Measurements from ENCODE around the gene DIPK1A.

DIPK1A gene

DNA sequence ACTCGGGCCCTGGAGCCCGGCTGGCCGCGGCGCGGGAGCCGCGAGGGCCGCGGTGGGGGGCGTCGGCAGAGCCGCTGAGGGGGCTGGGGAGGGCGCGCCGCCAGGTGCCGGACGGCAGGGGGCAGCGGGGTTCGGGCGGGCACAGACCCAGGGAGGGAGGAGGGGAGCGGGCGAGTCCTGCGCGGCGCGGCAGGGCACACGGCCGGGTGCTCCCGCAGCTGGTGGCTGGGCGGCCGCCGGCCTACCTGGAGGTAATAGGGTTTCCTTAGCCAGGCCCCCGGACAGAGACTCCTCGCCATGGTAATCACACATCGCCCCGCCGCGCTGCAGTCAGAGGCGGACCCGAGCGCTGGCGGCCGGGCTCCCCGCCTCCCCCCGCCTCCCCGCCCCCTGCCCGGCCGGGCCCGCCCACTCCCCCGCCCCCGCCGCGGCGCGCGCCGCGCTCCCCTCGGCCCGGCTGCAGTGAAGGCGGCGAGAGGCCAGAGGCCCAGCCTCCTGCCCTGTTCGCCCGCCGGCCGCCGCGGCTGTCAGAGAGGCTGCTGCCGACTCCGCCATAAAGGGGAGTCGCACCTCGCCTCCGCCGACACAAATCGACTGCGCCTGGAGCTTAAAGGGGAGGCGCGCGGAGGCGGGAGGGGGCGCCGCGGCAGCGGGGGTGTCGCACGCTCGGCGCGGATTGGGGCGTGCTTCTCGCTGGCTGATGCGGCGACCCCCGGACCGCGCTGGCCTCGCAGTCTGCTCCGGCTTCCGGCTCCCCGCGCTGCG lies at the start of gene DIPK1A:
Gene DIPK1A (minus strand): TSS at position 332 of the 765 bp plus-strand sequence. CDS start 33 bp downstream, at position 299.
- peak; percentile 94 for DNase-seq

DNA sequence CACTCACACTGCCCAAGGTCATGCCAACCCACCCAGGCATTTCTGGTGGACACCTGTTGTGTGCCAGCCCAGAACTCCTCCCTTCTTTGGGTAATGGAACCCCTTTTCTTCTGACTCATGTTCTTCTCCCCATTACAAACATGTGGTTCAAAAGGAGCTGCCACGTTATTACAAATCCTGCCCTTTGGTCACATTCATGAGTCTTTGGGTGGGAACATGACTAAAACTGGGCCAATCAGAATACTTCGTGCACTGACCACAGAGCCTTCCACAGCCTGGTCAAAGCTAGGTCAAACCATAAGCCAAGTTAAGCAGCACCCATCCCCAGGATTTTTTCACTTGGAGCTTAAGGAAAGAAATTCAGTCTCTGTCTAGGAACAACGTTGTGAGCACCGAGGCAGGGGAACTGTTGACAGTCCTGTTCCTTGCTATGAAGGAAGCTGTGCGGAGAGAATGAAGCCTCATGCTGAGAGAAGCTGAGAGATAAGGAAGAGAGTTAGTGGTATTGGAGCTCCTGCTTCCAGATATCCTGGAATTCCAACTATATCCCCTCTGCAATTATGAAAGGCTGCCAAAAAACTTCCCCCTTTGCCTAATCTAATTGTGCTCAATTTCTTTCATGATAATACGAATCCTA lies 46.8 kb upstream of the DIPK1A start:
- no peak for DNase-seq

DNA sequence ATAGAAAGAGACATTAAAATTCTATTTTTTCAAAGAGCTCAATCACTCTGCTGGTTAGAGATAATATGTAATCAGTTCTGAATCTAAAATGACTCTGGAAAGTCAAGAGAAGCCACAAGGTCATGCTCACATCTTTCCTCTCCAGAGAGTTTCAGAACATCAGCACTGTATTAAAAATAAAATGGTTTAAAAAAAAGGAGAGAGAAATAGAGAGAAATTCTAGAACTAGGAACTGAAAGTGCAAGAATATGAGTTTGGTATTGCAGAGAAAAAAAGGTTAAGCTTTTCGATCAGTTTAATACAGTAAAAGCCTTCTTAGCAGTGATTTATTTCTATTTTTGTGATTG lies 44.0 kb upstream of the DIPK1A start:
- DNase-seq = no peak

DNA sequence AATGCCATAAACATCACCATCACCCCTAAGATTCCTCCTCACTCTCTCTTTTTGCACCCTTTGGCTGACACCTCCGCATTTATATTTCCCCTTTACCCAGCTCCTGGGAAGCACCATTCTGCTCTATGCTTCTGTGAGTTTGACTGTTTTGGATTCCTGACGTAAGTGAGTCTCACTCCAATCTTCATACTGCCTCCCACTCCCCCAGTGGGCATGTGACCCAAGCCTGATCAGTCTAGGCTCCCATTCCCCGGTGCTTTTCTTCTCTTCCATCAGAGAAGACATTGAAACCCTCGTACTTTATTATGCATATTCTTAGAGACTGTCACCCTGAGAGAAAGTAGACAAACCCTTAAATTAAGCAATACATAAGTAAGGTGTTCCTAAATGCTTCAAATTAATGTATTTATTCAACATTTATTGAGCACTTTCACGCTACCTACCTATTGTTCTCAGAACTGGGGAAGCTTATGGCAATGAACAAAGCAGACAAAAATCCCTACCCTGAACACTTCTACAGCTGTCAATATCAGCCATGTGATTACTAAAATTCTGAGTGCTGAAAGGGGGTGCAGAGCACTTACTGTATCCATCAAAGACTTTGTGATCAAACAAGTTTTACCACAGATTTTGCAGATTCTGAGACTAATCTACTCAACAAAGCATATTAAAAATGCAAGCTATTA lies 43.4 kb upstream of the DIPK1A start:
- DNase-seq = no peak

DNA sequence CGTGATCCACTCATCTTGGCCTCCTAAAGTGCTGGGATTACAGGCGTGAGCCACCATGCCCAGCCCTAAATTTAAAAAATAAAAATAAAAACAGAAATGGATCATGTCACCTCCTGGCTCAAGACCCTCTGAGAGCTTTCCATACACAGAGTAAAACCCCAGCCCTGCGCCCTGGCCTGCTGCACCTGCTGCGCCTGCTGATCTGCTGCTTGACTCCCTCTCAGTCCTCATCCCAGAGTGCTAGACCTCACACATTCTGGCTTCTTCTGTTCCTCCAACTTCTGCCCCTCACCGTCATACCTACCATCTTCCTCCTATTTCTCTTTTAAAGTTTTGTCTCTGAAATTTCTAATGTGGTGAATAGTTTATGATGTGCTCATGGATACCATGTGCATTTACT lies 42.7 kb upstream of the DIPK1A start:
- DNase-seq = no peak

DNA sequence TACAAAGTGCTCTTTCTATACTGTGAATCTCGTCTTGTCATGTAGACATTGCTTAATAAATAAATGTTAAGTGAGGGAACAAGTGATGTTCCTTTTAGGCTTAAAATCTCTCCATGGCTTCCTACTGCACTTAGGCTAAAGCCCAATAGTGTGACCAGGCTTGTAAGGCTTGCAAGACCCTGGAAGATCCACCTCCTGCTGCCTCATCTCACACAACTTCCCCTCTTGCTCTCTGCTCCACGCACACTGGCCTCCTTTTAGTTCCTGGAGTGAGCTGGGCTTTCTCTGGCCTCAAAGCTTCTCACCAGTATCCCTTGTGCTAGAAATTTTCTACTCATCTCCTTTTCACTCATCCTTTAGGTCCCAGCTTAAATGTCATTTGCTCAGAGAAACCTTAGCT lies 41.5 kb upstream of the DIPK1A start:
- no peak for DNase-seq

DNA sequence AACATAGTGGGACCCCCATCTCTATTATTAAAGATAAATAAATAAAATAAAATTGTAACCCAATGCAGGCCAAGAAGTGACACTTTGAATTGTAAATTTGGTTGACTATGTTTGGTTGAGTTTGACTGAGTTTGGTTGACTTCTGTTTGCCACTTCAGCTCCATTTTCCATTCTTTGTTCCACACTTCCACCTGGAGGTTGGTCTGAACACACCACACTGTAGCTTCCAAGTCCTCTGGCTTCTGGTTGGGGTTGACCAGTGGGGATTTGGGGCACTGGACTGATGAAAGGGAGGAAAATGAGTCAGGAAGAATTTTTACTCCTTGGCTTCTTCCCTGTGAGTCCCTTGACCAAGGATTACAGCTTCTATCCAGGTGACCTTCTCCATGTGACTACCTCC lies 40.6 kb upstream of the DIPK1A start:
- DNase-seq = no peak

DNA sequence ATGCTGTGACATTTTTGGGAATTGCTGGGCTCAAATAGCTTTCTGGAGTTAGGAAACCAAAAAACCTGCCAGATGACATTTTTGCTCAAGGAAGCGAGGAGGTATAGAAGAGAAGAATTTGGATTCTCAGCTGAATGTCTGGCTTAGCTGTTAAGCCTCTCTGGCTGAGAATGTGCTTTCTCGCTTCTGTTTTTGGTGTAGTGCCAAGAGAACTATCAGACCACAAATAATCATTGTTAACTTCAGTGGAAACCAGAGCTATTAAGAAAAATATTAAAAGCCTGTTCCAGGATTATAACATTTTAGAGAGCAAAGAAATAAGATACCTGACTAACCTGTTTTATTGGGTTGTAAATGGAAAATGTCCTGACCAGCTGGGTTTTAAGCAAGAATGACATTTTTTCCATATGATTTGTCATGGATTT lies 39.5 kb upstream of the DIPK1A start:
- DNase-seq = no peak

DNA sequence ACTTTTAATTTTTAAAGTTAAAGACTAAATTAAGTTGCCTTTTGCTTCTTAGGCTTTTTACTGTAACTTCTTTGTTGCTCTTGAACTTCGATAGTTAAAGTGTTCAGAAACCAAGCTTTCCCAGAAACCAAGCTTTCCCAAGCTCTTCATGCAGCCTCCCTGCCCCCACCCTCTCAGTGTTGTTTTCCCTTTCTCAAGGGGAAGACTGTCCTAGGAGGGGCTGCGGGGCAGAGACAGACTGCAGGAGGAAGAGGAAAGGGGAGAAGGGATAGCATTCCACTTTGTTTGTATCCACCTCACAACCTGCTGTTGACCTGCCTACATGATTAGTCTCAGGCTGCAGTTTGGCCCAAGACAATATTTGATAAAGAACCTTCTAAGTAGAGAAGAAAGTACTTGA lies 39.0 kb upstream of the DIPK1A start:
- DNase-seq = no peak

DNA sequence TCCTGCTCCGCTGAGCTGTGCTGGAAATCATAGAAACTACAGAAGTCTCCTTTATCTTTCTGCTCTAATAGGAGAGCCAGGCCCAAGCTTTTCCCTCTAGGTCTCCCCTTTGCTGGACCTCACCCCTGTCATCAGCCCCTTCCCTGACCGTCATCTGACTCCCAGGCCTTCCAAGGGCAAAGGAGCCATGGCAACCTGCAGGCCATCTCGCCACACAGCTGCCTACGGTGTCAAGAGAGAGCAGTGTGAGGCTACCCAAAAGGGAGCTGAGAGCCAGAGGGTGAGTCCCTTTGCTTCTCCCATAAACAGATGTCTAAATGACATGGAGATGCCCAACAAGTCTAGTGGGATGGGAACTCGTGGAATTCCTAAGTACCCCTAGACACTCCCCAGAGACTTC lies 37.6 kb upstream of the DIPK1A start:
- no peak for DNase-seq

DNA sequence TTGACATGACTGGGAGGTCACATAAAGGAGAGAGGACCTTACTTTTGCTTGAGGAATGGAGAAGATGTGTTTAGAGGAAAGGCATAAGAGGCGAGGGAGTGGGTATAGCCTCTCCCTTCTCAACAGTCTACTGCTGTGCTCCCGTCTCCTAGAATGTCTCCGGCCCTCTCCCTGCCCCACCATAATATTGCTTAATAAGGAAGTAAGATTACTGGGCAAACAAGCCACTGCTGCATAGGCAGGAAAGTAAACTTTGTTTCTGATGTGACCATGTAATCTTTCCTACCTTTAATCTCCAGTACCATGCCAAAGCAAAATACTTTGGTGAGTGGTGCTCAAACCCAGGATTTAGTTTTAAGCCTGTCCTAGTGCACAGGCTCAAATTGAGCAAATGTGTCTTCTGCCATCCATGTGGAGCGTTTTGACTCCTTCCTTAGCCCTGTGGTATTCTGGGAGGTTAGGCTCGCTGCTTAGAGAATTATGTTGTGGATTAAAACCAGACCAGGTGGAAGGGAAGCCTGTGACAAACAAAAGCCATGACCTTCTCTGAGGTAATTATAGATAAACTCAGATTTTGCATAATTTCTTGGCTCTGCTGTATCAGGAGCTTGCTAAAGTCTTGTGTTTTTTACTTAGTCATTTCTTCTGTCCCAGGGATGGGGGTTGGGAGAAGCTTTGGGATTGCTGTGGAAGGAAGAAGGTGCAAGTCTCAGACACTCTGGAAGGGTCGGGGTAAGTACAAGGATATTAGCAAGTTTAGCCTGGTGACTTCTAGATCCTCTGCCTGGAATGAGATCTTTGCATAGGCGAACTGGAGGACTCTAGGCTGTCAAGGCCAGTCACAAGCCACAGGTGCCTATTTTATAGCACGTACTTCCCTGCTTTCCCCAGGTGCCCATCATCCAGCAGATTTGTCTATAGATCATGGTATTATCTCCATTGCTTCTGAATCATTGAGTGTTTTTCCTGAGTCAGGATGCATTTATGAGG lies 34.5 kb upstream of the DIPK1A start:
- DNase-seq = no peak

DNA sequence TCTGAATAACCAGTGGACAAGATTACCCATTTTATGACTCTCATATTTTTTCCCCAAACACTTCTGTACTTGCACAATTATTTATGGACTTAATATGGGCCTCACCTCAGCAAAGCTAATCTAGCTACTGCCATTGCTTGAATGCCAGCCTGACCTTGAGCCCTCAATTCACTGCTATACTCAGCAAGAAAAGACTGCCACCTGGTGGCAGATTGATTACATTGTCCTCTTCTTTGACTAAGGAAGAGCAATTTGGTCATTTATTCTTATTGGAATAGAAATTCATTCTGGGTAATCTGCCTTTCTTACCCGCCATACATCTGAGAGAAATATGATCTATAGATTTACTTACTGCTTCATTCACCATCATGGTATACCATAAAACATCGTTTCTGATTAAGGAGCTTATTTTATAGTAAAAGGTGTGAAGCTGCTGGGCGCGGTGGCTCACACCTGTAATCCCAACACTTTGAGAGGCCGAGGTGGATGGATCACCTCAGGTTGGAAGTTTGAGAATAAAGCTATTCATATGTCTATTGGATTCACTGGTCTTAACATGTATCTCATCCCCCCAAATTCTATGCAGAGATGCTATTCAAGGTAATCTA lies 32.9 kb upstream of the DIPK1A start:
- peak; percentile 81 for DNase-seq

DNA sequence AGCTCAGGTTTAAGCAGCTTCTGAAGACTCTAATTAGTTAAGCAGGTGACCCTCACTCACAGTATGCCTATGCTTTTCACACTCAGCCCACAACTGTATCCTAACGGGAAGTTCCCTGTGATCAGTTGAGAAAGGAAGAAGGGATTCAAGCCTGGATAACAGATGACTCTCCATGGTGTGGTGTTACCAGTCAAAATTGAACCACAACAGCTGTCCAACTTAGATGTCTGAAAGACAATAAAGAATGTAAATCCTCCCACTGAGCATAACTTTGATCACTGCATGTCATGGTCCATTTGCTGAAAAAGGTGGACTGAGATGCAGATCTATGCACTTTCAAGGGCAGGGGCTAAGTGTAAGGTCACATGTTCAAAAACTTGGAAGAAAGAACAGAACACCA lies 32.3 kb upstream of the DIPK1A start:
- DNase-seq = no peak

DNA sequence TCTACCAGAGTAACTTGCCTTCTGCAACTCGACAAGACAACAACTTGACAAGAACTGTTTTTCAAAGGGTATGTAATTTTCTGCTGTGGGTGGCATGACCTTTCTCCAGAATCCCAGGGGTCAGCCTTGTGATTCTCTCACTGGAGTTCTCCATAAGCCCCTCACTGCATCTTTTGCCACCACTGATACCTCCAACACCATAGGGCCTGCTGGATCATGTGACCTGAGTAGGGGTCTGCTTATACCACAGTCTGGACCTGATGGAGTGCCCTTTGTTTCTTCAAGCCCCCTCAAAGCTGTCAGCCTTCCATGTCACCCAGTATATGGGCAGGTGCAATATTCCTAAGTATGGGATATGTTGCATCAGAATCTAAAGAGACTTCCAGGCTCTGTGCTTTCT lies 31.6 kb upstream of the DIPK1A start:
- no peak for DNase-seq

DNA sequence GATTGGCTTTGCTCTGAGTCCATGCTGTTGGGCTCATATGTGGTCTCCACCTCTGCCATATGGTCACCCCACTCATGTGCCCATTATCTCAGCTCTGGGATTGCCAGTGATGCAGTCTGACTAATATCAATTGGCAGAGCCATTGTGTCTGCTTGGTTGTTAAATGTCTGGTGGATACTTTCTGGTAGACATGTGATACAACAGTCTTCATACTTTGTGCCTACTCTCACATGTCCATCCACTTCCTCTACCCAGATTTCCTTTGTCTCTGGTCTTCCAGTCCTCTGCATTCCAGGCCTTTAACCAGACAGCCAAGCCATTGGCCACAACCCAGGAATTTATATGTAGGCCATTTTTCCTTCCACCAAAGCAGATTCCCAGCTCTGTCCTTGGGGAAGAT lies 30.8 kb upstream of the DIPK1A start:
- no peak for DNase-seq

DNA sequence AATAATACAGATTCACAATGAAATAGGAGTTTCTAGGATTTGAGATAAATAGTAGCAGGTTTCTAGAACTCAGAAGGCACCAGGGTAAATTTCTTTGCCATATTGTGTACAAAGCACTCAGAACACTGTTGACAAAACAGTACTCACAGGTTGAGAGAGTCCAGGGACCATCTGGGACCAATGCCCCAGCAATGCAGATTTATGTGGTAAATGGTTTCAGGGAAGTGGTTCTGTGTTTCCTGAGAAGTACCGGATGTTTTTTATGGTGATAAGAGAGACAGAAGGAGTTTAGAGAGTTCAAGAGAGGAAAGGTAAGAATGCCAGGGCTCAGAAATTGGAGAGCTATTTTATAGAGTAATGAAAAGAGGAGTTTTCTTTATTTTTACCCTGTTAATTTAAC lies 29.6 kb upstream of the DIPK1A start:
- peak; percentile 14 for DNase-seq

DNA sequence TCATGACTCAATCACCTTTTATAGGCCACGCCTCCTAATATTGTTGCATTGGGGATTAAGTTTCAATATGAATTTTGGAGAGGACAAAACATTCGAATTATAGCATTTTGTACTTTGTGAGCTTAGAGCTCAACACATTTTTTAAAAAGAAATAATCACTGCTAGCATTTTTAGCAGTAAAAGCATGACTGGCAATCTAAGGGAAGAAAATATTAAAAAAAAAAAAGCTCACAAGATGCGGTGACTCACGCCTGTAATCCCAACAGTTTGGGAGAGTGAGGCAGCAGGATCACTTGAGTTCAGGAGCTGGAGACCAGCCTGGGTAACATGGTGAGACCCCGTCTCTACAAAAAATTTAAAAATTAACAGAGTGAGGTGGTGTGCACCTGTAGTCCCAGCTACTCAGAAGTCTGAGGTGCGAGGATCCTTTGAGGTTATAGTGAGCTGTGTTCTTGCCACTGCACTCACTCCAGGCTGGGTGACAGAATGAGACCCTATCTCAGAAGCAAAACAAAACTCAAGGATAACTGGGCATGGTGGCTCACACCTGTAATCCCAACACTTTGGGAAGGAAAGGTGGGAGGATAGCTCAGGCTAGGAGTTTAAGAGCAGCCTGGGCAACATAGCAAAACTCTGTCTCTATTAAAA lies 28.8 kb upstream of the DIPK1A start:
- DNase-seq = no peak

DNA sequence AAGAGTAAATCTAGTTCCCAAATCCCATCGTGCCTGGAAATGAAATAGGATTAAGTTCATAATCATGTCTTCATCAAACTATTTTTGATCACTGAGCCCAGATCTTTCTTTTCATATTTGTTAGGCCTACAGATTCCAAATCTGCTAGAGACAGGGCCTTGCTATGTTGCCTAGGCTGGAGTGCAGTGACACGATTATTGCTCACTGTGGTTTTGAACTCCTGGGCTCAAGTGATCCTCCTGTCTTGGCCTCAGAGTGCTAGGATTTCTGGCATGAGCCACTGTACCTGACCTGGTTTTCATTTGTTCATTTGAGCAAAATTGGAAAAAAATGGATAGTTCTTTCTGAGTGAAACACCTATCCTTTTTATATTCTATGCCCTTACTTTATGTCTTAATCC lies 28.0 kb upstream of the DIPK1A start:
- no peak for DNase-seq

DNA sequence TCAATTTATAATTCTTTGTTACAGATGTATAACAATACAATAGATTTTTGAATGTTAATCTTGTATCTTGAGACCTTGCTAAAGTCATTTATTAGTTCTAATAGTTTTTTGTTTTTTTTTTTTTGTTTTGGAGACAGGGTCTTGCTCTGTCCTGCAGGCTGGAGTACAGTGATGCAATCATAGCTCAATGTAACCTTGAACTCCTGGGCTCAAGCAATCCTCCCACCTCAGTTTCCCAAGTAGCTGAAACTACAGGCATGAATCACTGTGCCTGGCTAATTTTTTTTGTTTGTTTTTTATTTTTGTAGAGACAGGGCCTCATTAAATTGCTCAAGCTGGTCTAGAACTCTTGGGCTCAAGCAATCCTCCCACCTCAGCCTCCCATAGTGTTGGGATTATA lies 26.2 kb upstream of the DIPK1A start:
- no peak for DNase-seq

DNA sequence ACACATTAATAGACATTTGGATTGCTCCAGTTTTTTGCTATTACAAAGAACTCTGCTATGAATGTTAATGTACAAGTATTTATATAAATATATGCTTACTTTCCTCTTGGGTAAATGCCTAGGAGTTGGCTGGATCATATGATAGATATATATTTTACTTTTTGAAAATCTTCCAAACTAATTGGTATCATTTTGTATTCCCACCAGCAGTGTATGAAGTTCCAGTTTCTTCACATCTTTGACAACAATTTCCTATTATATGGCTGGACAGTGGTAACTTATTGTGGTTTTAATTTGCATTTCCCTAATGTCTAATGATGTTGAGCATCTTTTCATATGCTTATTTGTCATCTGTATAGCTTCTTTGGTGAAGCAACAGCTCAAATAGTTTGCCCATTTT lies 23.8 kb upstream of the DIPK1A start:
- no peak for DNase-seq

DNA sequence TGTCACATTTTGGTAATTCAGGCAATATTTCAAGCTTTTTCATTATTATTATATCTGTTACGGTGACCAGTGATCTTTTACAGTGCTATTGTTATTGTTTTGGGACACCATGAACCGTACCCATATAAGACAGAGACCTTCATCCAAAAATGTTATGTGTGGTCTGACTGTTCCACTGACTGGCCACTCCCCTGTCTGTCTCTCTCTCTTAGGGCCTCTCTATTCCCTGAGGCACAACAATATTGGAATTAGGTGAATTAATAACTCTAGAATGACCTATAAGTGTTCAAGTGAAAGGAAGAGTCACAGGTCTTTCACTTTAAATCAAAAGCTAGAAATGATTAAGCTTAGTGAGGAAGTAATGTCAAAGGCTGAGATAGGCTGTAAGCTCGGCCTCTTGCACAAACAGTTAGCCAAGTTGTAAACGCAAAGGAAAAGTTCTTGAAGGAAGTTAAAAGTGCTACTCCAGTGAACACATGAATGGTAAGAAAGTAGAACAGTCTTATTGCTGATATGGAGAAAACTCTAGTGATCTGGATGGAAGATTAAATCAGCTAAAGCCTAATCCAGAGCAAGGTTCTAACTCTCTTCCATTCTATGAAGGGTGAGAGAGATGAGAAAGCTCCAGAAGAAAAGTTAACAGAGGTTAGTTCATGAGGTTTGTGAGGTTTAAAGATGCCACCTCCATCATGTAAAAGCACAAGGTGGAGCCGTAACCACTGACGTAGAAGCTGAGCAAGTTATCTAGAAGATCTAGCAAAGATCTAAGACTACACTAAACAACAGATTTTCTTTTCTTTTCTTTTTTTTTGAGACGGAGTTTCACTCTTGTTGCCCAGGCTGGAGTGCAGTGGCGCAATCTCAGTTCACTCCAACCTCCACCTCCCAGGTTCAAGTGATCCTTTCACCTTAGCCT lies 19.7 kb upstream of the DIPK1A start:
- DNase-seq = no peak

All from NCI-H146 (cell line).